NT2/D1 (cell line): Measurements from ENCODE around the gene SNX5.

Experiments
- SUZ12 ChIP-seq: IDR thresholded peaks from 2 replicates; pipeline ENCODE4 v1.6.1; 2011; ENCODE audit not compliant: insufficient read length, insufficient read depth; ENCODE audit errors: extremely low read depth
- YY1 ChIP-seq: IDR thresholded peaks from 2 replicates; pipeline ENCODE4 v1.6.1; 2011; ENCODE audit not compliant: insufficient read length, insufficient read depth
- ZNF274 ChIP-seq: IDR thresholded peaks from 2 replicates; pipeline ENCODE4 v1.6.1; 2011; ENCODE audit warnings: mild to moderate bottlenecking, low read depth, low read length

DNA sequence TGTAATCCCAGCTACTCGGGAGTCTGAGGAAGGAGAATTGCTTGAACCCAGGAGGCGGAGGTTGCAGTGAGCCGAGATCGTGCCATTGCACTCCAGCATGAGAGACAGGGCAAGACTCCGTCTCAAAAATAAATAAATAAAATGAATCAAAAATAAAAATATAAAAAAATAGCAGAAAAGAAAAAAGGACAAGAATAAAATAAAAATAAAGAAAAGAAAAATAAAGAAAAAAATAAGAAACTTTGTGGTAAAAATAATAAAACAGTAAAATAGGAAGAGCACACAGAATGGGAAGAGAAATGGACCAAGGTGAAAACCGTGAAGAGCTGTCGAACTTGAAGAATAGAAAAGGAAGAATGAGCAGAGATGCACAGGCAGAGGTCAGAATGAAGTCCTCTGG lies 63.0 kb downstream of the SNX5 start:
- no peak for TF ChIP-seq ZNF274
- TF ChIP-seq SUZ12, result no peak
- no peak for TF ChIP-seq YY1
